Thyroid gland (tissue), 4 donors: ENCODE measurements around the gene MYBBP1A. TPM values are rescaled to one million over a fixed set of nuclear protein-coding genes. Genes with fewer than 3 reads are reported as not detected.

Experiments
- DNase-seq, 2 donors: peaks; one replicate each; pipeline ENCODE4 v3.0.0-alpha.2; 2019
- H3K27ac ChIP-seq, 3 donors: fragments of 200-600 bp; sonication (generic); 1 replicate in 2 of 3; 2 replicates in 1 of 3; pipeline ENCODE4 v1.5.1; 2016 to 2019; ENCODE audit warnings: mild to moderate bottlenecking in 1 of 3, moderate library complexity in 1 of 3
- H3K27me3 ChIP-seq: fragments of 200-600 bp; sonication (generic); one replicate; pipeline ENCODE4 v1.5.1; 2019
- H3K36me3 ChIP-seq, 2 donors: fragments of 200-600 bp; sonication (generic); one replicate each; pipeline ENCODE4 v1.5.1; 2016 to 2019
- H3K4me1 ChIP-seq, 2 donors: fragments of 200-600 bp; sonication (generic); one replicate each; pipeline ENCODE4 v1.5.1; 2017 to 2019
- H3K4me3 ChIP-seq, 3 donors: fragments of 200-600 bp; sonication (generic); replicated peaks in 1 of 3; 1 replicate in 2 of 3; 2 replicates in 1 of 3; pipeline ENCODE4 v1.5.1; 2016; ENCODE audit warnings: mild to moderate bottlenecking in 1 of 3
- H3K9me3 ChIP-seq: fragments of 200-600 bp; sonication (generic); one replicate; pipeline ENCODE4 v1.5.1; 2017
- POLR2A ChIP-seq, 2 donors: fragments of 450-650 bp; IDR thresholded peaks; one replicate each; pipeline ENCODE4 v1.6.1; 2017; ENCODE audit warnings: antibody characterized with exemption in 2 of 2, mild to moderate bottlenecking in 2 of 2, moderate library complexity in 1 of 2
- WGBS, 2 donors: methylation state at CpG; one replicate each; pipeline ENCODE4 v1.1.5; 2017; 5-methylcytosine and 5-hydroxymethylcytosine counted together
- intact Hi-C: fragments of 100-400 bp; cut with DNase I; formaldehyde crosslinking; loops from one replicate; pipeline ENCODE4 v1.15.1; 2023
- total RNA-seq, 4 donors: library from RNA; depleted of rRNA; stranded (reverse); fragments of >200 nt; gene quantifications; one replicate each; pipeline ENCODE4 v1.2.3, GENCODE V29; 2016
- TF ChIP-seq, protein P1 (sequence below), 6 experiments: fragments of 200-600 bp in 3 of 6; fragments of 450-650 bp in 3 of 6; sonication (generic) in 3 of 6; IDR thresholded peaks; one replicate each; pipeline ENCODE4 v1.5.1; 2016 to 2019; ENCODE audit warnings: antibody characterized with exemption in 6 of 6, mild to moderate bottlenecking in 2 of 6, inconsistent platforms in 1 of 6, moderate library complexity in 1 of 6

Gene MYBBP1A
- total RNA-seq, 4 donors from 2014 or later, result 23.5 to 50.2 (median 37.6) TPM

GRCh38 chr17:4588898-4589625 lies 33.9 kb upstream of the MYBBP1A start:
- no peak for DNase-seq
- Histone ChIP-seq H3K4me1 (peaks cover 2 to 9% of the 10 kb centered on the region in 2 donors), H3K9me3 (no peaks in the 10 kb centered on the region), H3K36me3 (no peaks in the 10 kb centered on the region), H3K4me3 (no peak overlapping the region), H3K27me3 (peaks cover 6% of the 10 kb centered on the region), H3K27ac (no peak overlapping the region)
- intact Hi-C loops, result no loop called here
- TF ChIP-seq POLR2A (IDR thresholded peaks at IDR 0.05), result no peak
- TF ChIP-seq, protein P1, sequence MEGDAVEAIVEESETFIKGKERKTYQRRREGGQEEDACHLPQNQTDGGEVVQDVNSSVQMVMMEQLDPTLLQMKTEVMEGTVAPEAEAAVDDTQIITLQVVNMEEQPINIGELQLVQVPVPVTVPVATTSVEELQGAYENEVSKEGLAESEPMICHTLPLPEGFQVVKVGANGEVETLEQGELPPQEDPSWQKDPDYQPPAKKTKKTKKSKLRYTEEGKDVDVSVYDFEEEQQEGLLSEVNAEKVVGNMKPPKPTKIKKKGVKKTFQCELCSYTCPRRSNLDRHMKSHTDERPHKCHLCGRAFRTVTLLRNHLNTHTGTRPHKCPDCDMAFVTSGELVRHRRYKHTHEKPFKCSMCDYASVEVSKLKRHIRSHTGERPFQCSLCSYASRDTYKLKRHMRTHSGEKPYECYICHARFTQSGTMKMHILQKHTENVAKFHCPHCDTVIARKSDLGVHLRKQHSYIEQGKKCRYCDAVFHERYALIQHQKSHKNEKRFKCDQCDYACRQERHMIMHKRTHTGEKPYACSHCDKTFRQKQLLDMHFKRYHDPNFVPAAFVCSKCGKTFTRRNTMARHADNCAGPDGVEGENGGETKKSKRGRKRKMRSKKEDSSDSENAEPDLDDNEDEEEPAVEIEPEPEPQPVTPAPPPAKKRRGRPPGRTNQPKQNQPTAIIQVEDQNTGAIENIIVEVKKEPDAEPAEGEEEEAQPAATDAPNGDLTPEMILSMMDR (IDR thresholded peaks at IDR 0.05), result no peak
- 60 to 65% methylated on average over 14 to 16 of the region's 22 CpGs for WGBS, 2 donors

- no peak overlapping the region for H3K27ac ChIP-seq
- no peak for DNase-seq
Measured at GRCh38 chr17:4588391-4588790, 33.2 kb upstream of the MYBBP1A start.

GRCh38 chr17:4587803-4588202 lies 32.6 kb upstream of the MYBBP1A start:
- Histone ChIP-seq H3K36me3 (no peaks in the 10 kb centered on the region), H3K27me3 (peaks cover 11% of the 10 kb centered on the region), H3K4me3 (no peak overlapping the region), H3K9me3 (no peaks in the 10 kb centered on the region), H3K27ac (no peak overlapping the region), H3K4me1 (peaks cover 7 to 13% of the 10 kb centered on the region in 2 donors)
- TF ChIP-seq POLR2A (IDR thresholded peaks at IDR 0.05), result no peak
- TF ChIP-seq, protein P1 (IDR thresholded peaks at IDR 0.05), result no peak
- intact Hi-C loops, result no loop called here
- no peak for DNase-seq
- WGBS, 2 donors, result 86 to 88% methylated on average over 8 to 9 of the region's 9 CpGs

More at GRCh38 chr17:4588391-4588790, 33.2 kb upstream of the MYBBP1A start:
- WGBS, 2 donors, result 74 to 81% methylated on average over 11 of the region's 11 CpGs
- Histone ChIP-seq H3K4me3 (no peak overlapping the region), H3K4me1 (peaks cover 7 to 13% of the 10 kb centered on the region in 2 donors), H3K36me3 (no peaks in the 10 kb centered on the region), H3K9me3 (no peaks in the 10 kb centered on the region), H3K27me3 (peaks cover 11% of the 10 kb centered on the region)
- intact Hi-C loops, result no loop called here
- TF ChIP-seq POLR2A (IDR thresholded peaks at IDR 0.05), result no peak
- TF ChIP-seq, protein P1 (IDR thresholded peaks at IDR 0.05), result no peak

DNA sequence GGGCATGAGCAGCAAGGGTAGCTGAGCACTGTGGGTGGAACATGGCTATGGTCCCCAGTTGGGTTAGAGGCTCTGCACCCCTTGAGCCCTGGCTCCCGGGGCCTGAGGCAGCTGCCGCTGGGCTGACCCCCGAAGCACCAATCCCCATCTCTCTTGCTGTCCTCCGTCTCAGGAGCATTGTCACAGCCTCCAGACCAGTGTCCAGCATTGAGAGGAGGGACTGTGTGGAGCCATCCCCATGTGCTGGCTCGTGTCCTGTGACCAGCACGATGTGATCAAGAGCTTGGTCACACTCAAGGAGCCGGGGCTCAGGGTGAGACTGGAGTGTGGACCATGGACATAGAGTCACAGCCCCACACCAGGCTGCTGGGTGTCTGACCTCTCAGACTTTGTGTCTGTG lies 32.0 kb upstream of the MYBBP1A start:
- intact Hi-C loops, result no loop called here
- no peak for DNase-seq
- WGBS, 2 donors, result 93% methylated on average over 7 of the region's 7 CpGs; no CpG with 5 or more reads in 1 of the 2 donors
- Histone ChIP-seq H3K4me1 (peaks cover 7 to 13% of the 10 kb centered on the region in 2 donors), H3K27ac (no peak overlapping the region), H3K4me3 (no peak overlapping the region), H3K27me3 (peaks cover 11% of the 10 kb centered on the region), H3K9me3 (no peaks in the 10 kb centered on the region), H3K36me3 (no peaks in the 10 kb centered on the region)
- no peak for TF ChIP-seq POLR2A (IDR thresholded peaks at IDR 0.05)
- TF ChIP-seq, protein P1 (IDR thresholded peaks at IDR 0.05), result no peak

DNA sequence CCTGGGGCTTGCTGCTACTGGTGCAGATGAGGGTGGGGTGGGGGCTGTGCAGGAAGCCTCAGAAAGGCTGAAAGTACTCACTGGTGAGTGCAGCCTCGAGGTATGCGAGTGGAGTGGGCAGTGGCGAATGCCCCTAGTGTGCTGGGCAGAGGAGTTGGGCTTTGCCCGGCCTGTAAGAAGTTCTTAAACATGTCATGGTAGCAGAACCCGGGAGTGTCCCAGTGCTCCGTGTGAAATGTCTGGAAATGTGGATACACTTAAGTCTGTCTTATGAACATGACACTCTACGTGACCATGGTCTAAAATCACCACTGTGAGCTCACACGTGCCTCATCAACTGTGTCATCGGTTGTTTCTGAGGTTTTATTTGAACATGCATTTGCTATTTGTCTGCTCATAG lies 30.9 kb upstream of the MYBBP1A start:
- Histone ChIP-seq H3K27me3 (peaks cover 11% of the 10 kb centered on the region), H3K4me1 (peaks cover 7 to 13% of the 10 kb centered on the region in 2 donors), H3K4me3 (no peak overlapping the region), H3K27ac (no peak overlapping the region), H3K9me3 (no peaks in the 10 kb centered on the region), H3K36me3 (no peaks in the 10 kb centered on the region)
- no peak for DNase-seq
- intact Hi-C loops, result no loop called here
- TF ChIP-seq, protein P1 (IDR thresholded peaks at IDR 0.05), result no peak
- no peak for TF ChIP-seq POLR2A (IDR thresholded peaks at IDR 0.05)
- WGBS, 2 donors, result 84 to 94% methylated on average over 9 of the region's 9 CpGs
